COLO668 (cell line): ENCODE data around the gene HAUS3.
A peak's percentile ranks its signal among the peaks of the same experiment; 100 is the strongest.

Source experiments
- DNase-seq: peaks from one replicate; lab custom pipeline; 2025; ENCODE audit not compliant: unreplicated experiment; lab: John Stamatoyannopoulos, UW

The HAUS3 gene

DNA sequence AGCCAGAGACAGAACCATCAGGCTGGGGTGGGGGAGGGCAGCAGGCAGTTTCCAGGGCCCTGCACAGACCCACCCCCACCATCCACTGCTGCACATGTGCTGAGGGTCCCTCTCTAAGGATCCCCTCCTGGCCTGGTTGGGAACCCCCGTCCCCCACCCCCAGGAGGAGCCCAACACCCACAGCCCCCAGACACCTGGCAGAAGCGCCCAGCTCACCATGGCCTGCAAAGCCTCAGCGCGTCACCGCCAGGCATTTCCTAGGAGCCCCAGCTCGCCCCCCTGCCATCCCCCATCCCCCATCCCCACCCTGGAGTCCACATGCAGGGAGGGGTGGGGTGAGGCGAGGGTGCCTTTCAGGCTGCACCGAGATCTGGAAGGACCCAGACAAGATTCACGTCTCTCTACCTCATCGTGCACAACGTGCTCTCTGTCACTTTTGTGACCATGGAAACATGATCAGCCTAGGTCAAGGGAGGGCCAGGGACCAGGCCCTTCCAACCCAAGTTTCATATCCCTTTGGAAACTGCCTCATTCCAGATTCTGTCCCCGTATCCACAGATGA is 10.7 kb upstream of the HAUS3 start:
- no peak for DNase-seq

DNA sequence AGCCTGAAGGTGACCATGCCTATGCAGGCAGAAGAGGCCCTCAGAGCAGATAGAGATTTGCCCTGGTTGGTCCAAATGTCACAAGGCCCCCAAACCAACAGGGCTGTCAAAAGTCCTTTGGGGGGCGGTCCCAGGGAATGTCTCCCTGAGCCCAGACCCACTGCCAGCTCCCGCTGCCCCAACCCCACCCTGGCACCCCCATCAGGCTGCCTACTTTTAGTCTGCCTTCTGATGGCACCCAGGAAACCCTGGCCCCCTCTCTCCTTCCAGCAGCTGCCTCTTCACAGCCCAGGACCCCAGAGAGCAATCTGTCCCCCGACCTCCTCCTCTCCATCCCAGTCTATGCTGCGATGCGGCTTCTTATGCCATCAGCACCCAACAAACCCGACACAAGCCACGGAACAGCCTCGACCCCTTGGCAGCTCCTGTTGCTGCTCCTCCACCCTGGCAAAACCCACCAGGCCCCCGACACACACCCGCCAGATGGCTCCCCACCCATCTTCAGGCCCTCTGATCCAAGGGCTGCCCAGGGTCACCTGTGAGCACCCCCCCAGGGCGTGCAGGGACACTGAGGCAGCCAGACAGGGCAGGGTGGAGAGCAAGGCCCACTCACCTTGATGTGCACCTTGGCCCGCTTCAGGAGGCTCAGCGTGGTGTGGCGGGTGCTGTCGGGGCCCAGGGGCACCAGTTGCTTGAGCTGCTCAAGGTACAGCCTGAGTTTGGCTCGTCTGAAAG is 10.0 kb upstream of the HAUS3 start:
- no peak for DNase-seq

DNA sequence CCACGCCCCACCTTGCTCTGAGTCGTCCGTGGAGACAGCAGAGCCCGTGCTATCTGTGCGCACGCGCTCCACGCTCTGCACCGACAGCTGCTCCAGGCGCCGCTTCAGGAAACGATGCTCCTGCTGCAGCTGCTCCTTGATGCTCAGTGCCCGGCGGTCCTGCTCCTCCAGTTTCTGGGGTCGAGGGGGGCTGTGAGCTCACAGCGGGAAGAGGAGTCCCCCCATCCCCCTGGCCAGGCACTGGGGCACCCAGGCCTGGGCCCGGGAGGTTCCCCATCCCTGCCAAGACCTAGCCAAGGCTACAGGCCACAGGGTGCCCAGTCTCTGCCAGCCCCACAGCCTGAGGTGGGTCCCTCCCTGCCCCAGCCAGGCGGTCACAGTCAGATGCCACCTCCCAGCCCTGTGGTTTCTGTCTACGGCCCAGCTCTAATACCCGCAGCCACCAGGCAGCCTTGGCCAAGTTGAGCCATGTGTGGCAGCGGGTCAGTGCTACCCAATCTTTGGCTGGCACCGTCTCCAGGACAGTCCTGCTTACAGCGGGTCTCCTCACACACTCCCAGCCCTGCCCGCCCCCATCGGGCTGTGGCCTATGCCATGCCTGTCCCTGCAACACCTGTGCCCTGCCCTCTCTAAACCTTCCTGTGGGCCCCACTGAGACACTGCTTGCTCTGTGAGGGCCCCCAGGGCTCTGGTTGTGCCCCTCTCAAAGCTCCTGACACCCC is 9.3 kb upstream of the HAUS3 start:
- DNase-seq: no peak

DNA sequence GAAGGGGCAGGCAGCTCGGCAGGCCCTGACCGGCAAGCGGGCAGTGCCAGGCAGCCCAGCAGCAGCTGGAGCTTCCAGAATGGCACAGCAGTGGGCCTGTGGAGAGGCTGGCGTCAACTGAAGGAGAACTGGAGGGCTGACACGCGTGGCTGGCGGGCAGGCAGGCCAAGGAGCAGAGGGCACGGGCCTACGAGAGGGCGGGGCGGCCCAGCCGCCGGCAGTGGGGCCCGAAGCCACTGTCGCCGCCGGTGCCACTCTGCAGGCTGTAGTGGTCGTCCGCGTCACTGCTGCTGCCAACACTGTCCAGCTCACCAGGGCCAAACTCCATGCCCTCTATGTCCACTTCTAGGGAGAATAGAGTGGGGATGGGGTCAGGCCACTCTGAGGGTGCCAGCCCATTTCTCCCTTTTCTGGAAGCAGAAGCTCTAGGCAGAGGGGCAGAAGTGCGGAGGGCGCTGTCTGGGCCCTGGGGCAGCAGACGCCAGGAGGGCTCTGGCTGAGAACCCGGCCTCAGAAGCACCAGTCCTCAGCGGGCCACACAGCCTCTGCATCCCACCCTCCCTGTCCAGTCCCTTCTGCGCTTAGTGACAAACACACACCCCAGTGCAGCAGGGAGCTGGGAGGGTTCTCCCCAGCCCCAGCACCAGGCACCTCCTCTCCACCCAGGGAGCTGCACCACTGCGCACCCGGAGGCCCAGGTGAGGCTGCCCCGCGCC is 8.6 kb upstream of the HAUS3 start:
- no peak for DNase-seq

DNA sequence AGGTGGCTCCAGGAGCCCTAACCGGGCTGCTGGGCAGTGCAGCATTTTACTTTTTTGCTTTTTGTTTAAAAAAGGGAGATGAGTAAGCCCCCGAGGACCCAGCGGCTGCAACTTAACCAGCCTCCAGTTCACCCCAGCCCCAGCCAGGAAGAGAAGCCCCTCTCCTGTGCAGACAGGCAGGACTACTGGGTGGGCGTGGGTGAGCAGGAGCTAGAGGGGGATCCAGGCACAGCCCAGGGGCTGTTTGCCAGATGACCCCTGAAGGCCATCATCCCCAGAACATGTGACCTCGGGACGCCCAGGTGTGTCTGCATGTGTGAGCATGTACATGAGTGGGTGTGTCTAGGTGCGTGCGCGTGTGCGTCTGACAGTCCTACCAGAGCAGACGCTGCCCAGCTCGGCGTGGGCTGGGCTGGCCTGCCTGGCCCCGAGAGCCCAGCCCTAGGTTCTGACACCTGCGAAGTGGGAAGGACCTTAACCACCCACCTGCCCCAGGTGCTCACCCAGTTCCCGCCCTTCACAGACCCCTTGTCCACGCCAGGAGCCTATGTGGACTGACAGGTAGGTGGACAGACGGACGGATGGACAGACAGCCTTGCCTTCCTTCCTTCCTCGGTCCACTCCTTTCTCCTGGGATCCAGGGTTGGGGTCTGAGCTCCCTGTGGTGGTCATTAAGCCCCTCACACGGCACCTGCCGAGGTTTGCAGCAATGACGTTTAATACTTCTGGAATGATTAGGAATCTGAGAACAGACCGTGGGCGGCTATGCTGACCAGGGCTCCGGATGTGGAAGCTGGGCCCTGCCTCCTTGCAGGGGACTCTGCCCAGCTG is 7.8 kb upstream of the HAUS3 start:
- DNase-seq: no peak

DNA sequence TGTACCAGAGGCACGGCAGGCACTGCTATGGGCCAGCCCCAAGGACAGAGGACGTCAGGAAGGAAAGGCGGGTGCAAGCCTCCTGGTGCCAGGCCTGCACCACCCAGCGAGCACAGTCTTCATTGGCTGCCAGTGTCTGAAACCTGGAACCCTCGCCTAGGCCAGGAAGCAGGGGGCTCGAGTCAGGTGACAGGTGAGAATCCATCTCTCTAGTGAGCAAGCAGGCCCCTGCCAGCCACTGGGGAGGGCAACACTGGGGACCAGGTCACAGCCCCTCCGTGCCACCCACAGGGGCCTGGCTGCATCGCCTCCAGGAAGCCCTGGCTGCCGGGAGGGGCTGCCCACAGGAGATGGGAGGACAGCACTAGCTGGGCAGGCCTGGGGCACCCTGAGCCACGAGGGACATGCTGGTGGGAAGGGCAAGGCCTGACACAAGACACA is 6.9 kb upstream of the HAUS3 start:
- no peak for DNase-seq

DNA sequence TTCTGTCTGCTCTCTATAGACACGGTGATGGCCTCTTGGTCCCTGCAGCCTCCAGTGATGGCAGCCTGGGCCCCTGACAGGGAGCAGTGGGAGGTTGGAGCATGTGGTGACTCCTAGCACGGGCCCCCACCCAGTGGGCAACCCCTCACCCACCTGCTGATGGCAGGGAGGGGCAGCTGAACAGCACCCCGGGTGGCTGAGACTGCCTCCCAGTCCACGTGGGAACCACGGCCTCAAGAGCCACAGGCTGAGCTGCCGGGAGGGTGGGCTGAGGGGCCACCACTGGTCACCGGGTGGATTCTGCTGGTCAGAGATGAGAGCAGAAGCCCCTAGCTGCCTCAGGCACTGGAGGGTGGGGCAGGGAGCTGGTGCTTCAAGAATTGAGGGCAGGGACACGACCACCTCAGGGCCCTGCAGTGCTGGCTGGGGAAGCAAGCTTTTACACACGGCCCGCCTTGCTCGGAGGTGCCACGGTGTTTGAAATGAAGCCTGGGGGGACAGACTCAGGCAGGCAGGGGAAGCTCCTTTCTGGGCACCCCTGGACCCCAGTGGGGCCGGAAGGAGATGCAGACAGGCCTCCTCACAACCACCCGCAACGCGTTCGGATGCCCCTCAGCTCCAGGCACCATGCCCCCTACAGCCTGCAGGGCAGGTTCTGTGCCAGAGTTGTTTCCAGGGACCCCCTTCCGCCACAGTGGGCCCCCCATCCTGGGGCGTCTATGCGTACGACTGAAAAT is 6.3 kb upstream of the HAUS3 start:
- DNase-seq: no peak

DNA sequence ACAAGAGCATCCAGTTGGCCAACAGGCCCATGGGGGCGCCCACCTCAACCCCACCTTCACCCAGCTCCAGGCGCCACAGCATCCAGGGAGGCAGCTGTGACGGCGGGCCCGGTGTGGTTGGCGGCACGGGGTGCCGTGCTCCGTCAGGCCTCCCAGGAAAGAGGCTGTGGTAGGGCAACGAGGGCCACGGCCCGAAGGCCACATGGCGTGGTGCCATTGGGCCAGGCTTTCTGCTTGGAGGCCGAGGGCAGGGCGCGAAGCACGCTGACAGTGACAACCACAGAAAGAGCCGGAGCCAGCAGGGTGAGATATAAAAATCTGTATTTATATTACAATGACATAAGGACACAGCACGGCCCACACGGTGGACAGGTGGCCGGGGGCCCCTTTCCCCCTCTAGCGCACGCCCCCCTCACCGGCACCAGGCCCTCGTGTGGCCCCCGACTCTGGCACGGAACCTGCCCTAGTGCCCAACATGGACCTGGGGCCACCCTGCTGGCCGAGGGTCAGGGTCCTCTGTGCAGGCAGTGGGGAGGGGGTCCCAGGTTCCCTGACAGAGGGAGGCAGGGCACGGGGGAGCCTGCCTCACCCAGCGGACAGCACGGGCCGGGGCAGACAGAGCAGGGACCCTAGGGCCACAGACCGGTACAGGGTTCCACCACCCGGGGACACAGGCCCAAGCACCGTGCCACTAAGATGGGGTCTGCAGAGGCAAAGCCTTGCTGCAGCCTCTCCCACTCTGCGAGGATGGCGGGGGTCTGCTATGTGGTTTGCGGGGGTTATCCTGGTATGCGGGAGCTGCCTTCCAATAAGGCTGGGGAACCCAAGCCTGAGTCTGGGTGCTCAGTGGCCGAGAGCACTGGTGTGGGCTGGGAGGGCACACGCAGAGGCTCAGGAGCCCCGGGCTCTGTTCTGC is 5.5 kb upstream of the HAUS3 start:
- DNase-seq: no peak

DNA sequence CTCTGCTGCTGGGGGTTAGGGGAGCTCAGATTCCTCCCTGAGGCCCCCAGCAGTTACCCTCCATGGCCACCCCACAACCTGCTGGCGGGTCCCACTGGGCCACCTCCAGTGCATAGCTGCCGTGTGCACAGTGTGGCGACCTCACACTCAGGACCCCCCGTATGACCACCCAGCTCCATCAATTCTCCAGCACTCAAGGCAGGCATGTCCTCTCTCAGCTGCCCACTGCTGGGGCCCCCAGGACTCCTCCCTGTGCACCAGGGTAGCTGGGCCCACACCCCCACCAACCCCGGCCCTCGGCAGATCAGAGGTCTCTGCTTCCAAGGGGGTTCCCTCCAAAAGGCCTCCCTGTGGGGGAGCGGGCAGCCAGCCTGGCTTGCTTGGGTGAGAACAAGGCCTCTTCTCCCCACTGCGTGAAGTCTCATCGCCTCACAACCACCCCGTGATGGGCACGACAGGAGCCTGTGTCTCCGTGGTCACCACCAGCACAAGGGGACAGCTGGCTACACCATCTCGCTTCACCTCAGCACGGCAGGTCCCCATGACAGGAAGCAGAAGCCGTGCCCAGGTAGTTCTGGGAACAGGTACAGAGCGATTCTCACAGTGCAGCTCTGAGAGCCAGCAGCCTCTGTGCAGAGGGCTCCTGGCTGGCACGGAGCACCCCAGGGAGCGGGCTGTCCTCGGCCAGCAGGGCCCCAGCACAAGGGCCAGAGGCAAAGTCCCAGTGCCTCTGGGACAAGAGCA is 4.6 kb upstream of the HAUS3 start:
- DNase-seq: no peak

DNA sequence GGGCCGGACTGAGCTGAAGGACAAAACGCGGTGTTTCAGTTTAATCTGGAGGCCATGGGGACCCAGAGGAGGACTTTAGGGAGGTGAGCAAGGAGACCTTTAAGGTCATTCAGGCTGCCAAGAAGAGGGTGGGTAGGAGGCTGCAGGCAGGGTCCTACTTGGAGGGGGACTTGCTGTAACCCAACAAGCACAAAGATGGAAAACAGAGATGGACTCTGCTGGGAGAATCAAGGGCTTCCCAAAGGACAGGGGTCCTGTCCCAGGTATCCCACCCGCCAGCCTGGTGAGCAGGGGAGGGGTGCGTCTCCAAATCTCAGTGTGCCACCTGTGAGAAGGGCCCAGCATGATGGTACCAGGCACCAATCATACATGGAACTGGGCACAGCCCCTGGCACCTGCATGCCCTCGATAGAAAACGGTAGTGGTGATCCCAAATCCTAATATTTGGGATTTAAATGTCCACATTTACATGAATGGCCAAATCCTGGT is 3.9 kb upstream of the HAUS3 start:
- no peak for DNase-seq

DNA sequence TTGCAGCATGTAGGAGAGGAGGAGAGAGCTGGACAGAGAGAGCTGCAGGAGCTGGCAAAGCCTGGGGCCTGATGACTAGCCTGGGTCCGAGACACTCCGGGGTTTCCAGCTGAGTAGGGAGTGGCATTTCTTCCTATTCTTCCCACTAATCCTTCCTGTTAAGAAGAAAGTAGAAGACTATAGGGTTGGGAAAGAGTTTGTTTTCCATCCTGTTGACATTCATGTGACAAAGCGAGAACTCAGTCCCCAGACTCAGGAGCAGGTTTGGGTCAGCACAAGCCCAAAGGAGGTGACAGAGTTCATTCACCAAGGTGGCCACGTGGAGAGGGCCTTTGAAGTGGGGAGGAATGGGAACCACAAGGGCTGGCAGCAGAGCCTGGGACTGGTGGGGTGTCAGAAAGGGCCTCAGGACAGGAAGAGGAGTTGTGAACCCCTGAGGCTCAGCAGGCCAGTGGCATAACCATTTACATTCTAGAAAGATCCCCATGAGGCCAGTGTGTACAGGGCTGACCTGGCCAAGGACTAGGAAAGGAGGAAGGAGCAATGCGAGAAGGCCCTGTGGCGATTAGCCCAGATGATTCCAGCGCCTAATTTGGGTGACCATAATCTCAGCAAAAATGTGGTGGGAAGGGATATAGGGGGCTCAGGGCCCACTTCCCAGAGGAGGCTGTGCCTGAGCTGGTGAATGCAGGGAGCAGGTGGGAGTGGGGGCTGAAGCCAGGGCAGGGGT is 3.3 kb upstream of the HAUS3 start:
- DNase-seq: no peak

DNA sequence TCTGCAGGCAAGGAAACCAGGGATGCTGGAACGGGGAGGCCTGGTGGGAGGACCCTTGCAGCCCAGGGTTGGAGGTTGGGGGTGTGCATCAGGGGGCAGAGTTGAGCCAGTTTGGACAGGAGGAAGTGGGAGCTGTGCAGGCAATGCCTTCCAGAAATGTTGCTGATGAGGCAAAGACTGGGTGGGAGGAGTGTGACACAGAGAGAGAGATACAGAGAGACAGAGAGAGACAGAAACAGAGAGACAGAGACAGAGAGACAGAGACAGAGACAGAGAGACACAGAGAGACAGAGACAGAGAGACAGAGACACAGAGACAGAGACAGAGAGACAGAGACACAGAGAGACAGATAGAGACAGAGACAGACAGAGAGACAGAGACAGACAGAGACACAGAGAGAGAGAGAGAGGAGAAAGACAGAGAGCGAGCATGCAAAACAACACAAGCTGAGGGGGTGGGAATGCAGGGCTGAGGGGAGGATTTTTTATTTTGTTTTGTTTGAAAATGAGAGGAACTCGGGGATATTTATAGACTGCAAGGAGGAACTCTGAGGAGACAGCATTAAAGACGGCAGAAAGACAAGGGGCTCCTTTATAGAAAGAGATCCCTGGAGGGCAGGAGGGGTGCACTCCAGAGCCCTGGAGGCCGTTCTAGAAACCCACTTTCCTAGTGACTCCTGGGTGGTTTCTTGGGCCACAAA is 1.9 kb upstream of the HAUS3 start:
- peak; percentile 44 for DNase-seq

DNA sequence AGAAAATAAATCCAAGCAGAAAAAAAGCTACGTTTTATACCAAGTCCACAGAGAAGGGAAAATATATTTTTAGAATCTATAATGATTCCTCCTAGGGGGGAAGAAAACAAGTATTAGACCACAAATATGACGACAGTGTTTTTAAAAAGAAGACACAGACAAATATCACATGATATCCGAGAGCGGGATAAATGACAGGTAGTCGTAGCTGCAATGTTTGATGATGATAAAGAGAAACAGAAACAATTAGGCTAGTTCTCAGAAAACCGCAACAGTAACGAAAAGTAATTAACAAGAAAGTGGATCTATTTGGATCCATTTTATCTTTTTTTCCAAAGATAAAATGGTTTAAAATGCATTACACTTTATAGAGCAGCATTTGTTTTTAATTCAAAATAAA is 918 bp downstream of the HAUS3 start:
- DNase-seq: no peak

DNA sequence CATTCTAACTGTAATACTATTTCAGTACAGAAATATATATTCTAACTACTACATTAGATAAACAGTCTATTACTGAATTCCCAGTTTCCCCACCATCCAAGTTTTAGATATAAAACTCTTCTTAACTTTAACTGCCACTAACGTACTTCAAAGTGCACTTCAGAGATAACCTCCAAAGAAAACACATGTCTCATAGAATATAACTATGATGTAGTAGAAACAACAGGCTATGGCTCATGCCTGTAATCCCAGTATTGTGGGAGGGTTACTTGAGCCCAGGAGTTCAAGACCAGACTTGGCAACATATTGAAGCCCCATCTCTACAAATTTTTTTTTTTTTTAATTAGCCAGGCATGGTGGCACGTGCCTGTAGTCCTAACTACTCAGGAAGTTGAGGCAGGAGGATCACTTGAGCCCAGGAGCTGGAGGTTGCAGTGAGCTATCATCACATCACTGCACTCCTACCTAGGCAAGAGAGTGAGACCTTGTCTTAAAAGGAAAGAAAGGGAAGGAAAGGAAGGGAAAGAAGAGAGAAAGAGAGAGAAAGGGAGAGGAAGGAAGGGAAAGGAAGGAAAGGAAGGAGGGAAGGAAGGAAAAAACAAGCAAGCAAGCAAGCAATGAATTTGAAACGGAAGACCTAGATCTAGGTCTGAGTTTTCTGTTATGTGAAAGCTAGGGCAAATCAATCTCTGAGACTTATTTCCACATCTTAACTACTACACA is 4.8 kb downstream of the HAUS3 start:
- no peak for DNase-seq

DNA sequence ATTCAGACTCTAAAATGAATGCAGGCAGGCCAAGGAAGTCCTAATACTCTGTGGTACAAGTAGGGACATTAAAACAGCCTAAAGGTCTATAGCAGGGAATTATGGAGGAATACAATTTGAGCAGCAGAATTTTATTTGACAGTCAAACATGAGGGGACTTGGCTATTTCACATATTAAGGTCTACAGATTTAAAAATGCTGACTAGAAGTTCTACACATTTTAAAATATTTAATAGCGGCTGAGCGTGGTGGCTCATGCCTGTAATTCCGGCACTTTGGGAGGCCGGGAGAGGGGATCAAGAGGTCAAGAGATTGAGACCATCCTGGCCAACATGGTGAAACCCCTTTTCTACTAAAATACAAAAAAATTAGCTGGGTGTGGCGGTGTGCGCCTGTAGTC is 10.8 kb downstream of the HAUS3 start:
- no peak for DNase-seq

DNA sequence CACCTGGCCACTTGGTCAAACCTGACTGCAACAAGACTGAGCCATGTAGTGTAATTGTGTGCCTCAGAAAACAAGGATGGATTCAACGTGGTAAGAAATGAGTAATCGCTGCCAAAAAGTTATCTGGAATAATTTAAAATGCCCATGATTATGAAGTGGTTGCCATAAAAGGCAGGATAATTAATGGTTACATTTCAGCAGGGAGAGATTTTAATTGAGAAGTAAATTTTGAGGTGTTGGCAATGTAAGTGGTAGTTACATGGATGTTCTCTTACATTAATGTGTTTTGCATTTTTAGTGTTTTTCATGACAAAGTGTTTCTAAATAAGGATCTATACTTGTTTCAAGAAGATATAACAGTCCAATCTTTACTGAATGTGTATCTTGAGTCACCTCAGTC is 15.7 kb downstream of the HAUS3 start:
- no peak for DNase-seq
